GM23338 (cell line): ENCODE data around the gene PYGB. TPM values are rescaled to one million over a fixed set of nuclear protein-coding genes. Genes with fewer than 3 reads are reported as not detected.

Experiments used
- ATAC-seq: fragments of 200-7000 bp; cut with Tn5 transposase; 3 replicates; pipeline ENCODE4 v1.9.1; 2020
- DNase-seq: peaks from one replicate; pipeline ENCODE4 v3.0.0-alpha.2; 2015; ENCODE audit warnings: low spot score
- H2AFZ ChIP-seq: fragments of 200-600 bp; sonication (generic); 2 replicates; pipeline ENCODE4 v1.8.0; 2016; ENCODE audit warnings: antibody characterized with exemption, mild to moderate bottlenecking, moderate library complexity
- H3F3A ChIP-seq: fragments of 200-600 bp; sonication (generic); replicated peaks from 2 replicates; pipeline ENCODE4 v1.8.0; 2017; ENCODE audit warnings: antibody characterized with exemption, mixed run types, low read depth
- H3K27ac ChIP-seq: fragments of 200-600 bp; sonication (generic); 2 replicates; pipeline ENCODE4 v1.6.1; 2016; ENCODE audit warnings: low read depth
- H3K27me3 ChIP-seq: fragments of 200-600 bp; sonication (generic); 2 replicates; pipeline ENCODE4 v1.8.0; 2016; ENCODE audit warnings: mild to moderate bottlenecking, mixed run types, moderate library complexity; ENCODE audit not compliant: insufficient read depth
- H3K36me3 ChIP-seq: fragments of 200-600 bp; sonication (generic); 2 replicates; pipeline ENCODE4 v1.8.0; 2016; ENCODE audit warnings: mild to moderate bottlenecking; ENCODE audit not compliant: insufficient read depth
- H3K4me1 ChIP-seq: fragments of 200-600 bp; sonication (generic); 2 replicates; pipeline ENCODE4 v1.8.0; 2016; ENCODE audit warnings: mild to moderate bottlenecking, moderate library complexity; ENCODE audit not compliant: insufficient read depth
- H3K4me2 ChIP-seq: fragments of 200-600 bp; sonication (generic); 2 replicates; pipeline ENCODE4 v1.7.1; 2017; ENCODE audit warnings: mixed run types
- H3K4me3 ChIP-seq: fragments of 200-600 bp; sonication (generic); 2 replicates; pipeline ENCODE4 v1.6.1; 2016; ENCODE audit warnings: mixed run types
- H3K79me2 ChIP-seq: fragments of 200-600 bp; sonication (generic); replicated peaks from 2 replicates; pipeline ENCODE4 v1.8.0; 2017; ENCODE audit warnings: mild to moderate bottlenecking; ENCODE audit not compliant: insufficient read depth
- H3K9me2 ChIP-seq: fragments of 200-600 bp; sonication (generic); 2 replicates; pipeline ENCODE4 v1.8.0; 2017; ENCODE audit not compliant: insufficient read depth
- H4K20me1 ChIP-seq: fragments of 200-600 bp; sonication (generic); replicated peaks from 2 replicates; pipeline ENCODE4 v1.8.0; 2017; ENCODE audit warnings: mild to moderate bottlenecking; ENCODE audit not compliant: insufficient read depth
- H3K27ac Mint-ChIP-seq: 2 replicates; pipeline ENCODE4 v1.8.0; 2020; ENCODE audit warnings: inconsistent platforms, mild to moderate bottlenecking, moderate library complexity, mixed read lengths
- H3K27me3 Mint-ChIP-seq: 3 replicates; pipeline ENCODE4 v1.8.0; 2022; ENCODE audit warnings: low read depth, mild to moderate bottlenecking, moderate library complexity, mixed read lengths, inconsistent platforms; ENCODE audit not compliant: insufficient read depth, poor library complexity
- H3K36me3 Mint-ChIP-seq: 3 replicates; pipeline ENCODE4 v1.8.0; 2021; ENCODE audit warnings: low read depth, mild to moderate bottlenecking, inconsistent platforms, moderate library complexity, mixed read lengths
- H3K4me1 Mint-ChIP-seq: 3 replicates; pipeline ENCODE4 v1.8.0; 2020; ENCODE audit warnings: mild to moderate bottlenecking, inconsistent platforms, mixed read lengths
- H3K4me3 Mint-ChIP-seq: 3 replicates; pipeline ENCODE4 v1.8.0; 2021; ENCODE audit warnings: moderate library complexity, mild to moderate bottlenecking, inconsistent platforms, mixed read lengths
- H3K9me3 Mint-ChIP-seq: 3 replicates; pipeline ENCODE4 v1.8.0; 2020; ENCODE audit warnings: moderate library complexity, mild to moderate bottlenecking, inconsistent platforms, mixed read lengths
- CREB1 ChIP-seq: fragments of 250-450 bp; sonication (Bioruptor Pico); IDR thresholded peaks from 2 replicates; pipeline ENCODE4 v1.5.0; 2020; ENCODE audit warnings: low read depth, mild to moderate bottlenecking, moderate library complexity
- EZH2phosphoT487 ChIP-seq: fragments of 200-600 bp; sonication (generic); IDR thresholded peaks from one replicate; pipeline ENCODE4 v1.8.1; 2018; ENCODE audit warnings: antibody characterized with exemption; ENCODE audit not compliant: unreplicated experiment
- JUNB ChIP-seq: IDR thresholded peaks from one replicate; pipeline ENCODE4 v1.6.1; 2016; ENCODE audit warnings: antibody characterized with exemption; ENCODE audit not compliant: unreplicated experiment
- NANOG ChIP-seq: IDR thresholded peaks from 2 replicates; pipeline ENCODE4 v1.6.1; 2016; ENCODE audit warnings: antibody characterized with exemption, borderline replicate concordance
- POLR2AphosphoS5 ChIP-seq: IDR thresholded peaks from 2 replicates; pipeline ENCODE4 v1.6.1; 2016; ENCODE audit warnings: antibody characterized with exemption, low read depth
- STAT1 ChIP-seq: IDR thresholded peaks from one replicate; pipeline ENCODE4 v1.6.1; 2016; ENCODE audit warnings: antibody characterized with exemption; ENCODE audit not compliant: unreplicated experiment
- ZNF114 ChIP-seq: fragments of 250-450 bp; sonication (Bioruptor Pico); IDR thresholded peaks from 2 replicates; pipeline ENCODE4 v1.5.0; 2020; ENCODE audit warnings: mild to moderate bottlenecking, moderate library complexity
- ZNF331 ChIP-seq: fragments of 250-450 bp; sonication (Bioruptor Pico); IDR thresholded peaks from 2 replicates; pipeline ENCODE4 v1.5.0; 2020; ENCODE audit warnings: low read depth, mild to moderate bottlenecking, moderate library complexity
- polyA plus RNA-seq: library from polyadenylated mRNA; unstranded; fragments of >200 nt; fragmentation: Nextera tagmentation; extraction: Ambion mirVana; gene quantifications from 2 replicates; pipeline ENCODE4 v1.2.1, GENCODE V29; 2016
- total RNA-seq: library from RNA; depleted of rRNA; stranded (reverse); fragments of >200 nt; shearing (Covaris generic); gene quantifications from 2 replicates; pipeline ENCODE4 v1.2.3, GENCODE V29; 2014
- TF ChIP-seq, protein P1 (sequence below): IDR thresholded peaks from 2 replicates; pipeline ENCODE4 v1.6.1; 2016; ENCODE audit warnings: antibody characterized with exemption
- TF ChIP-seq, protein P2 (sequence below), 2 experiments: fragments of 200-600 bp in 1 of 2; sonication (generic) in 1 of 2; conservative IDR thresholded peaks; 2 replicates each; pipeline versions ENCODE4 v1.5.1 to v1.6.1; 2016 to 2017; ENCODE audit warnings: antibody characterized with exemption in 2 of 2, low read depth in 2 of 2, mild to moderate bottlenecking in 2 of 2, moderate library complexity in 1 of 2
- TF ChIP-seq, protein P3 (sequence below): fragments of 250-450 bp; sonication (Bioruptor Pico); IDR thresholded peaks from 2 replicates; pipeline ENCODE4 v1.5.0; 2020; ENCODE audit warnings: mild to moderate bottlenecking, moderate library complexity

Gene PYGB
- total and polyA plus RNA-seq, 2 experiments from 2014 or later = 15.6 to 64.0 TPM

DNA sequence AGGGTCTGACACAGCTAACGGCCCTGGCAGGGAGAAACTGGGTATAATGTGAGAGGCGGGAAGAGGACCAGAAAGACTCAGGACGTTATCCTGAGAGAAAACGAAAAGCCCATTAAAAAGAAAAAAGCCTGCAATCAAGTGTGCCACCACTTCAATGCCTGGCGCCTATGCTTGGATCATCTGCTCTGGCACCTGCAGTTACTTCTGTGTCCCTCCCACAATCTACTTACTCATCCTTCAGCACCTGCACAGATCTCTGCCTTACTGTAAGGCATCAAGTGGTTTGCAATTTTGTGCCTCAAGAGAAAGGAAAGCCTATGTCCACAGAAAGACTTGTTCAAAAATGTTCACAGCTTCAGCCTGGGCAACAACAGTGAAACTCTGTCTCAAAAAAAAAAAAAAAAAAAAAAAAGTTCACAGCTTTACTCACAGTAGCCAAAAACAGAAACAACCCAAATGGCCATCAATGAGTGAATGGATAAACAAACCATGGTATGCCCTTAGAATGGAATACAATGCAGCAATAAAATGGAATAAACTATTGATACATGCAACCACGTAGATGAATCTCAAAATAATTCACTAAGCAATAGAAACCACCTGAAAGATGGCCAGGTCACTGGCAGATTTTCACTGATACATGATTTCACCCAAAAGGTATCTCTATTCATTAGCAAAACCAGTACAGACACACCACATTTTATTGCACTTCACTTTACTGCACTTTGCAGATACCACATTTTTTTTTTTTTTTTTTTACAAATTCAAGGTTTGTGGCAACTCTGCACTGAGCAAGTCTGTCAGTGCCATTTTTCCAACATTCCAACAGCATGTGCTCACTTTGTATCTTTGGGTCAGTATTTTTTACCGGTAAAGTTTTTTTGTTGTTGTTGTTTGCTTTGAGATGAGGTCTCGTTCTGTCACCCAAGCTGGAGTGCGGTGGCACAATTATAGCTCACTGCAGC lies 94.1 kb downstream of the PYGB start:
- Histone ChIP-seq H3K36me3 (no peaks in the 10 kb centered on the region), H3K27ac (no peak overlapping the region), H2AFZ (no peak overlapping the region), H3K9me2 (no peaks in the 10 kb centered on the region), H4K20me1 (peaks cover 43% of the 10 kb centered on the region), H3K4me3 (no peak overlapping the region), H3F3A (peaks cover 4% of the 10 kb centered on the region; the same call in 1 of the 2 replicates), H3K4me2 (no peak overlapping the region), H3K27me3 (no peaks in the 10 kb centered on the region), H3K4me1 (peaks cover 19% of the 10 kb centered on the region), H3K79me2 (peaks cover 100% of the 10 kb centered on the region)
- Mint-ChIP-seq H3K4me3 (no peak overlapping the region), H3K27me3 (peaks cover 2% of the 10 kb centered on the region), H3K27ac (no peak overlapping the region), H3K4me1 (peaks cover 34% of the 10 kb centered on the region), H3K36me3 (peaks cover 14% of the 10 kb centered on the region; the same call in 2 of the 3 replicates), H3K9me3 (no peaks in the 10 kb centered on the region)
- ATAC-seq (no peak), DNase-seq (peak; percentile 32)
- TF ChIP-seq, protein P1, sequence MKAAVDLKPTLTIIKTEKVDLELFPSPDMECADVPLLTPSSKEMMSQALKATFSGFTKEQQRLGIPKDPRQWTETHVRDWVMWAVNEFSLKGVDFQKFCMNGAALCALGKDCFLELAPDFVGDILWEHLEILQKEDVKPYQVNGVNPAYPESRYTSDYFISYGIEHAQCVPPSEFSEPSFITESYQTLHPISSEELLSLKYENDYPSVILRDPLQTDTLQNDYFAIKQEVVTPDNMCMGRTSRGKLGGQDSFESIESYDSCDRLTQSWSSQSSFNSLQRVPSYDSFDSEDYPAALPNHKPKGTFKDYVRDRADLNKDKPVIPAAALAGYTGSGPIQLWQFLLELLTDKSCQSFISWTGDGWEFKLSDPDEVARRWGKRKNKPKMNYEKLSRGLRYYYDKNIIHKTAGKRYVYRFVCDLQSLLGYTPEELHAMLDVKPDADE = no peak
- TF ChIP-seq ZNF331 (CRISPR knock-in tag) (no peak), STAT1 (no peak)

DNA sequence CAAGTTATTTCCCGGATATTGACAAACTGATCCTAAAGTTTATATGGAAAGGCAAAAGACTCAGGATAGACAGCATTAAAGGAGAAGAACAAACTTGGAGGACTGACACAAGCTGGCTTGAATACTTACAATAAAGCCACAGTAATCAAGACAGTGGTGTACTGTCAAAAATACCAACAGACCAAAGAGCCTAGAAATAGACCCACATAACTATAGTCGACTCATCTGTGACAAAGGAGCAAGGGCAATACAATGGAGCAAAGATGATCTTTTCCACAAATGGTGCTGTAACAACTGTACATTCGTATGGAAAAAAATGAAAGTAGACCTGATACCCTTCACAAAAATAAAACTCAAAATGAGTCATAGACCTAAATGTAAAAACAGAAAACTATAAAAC lies 96.7 kb downstream of the PYGB start:
- Mint-ChIP-seq H3K9me3 (no peaks in the 10 kb centered on the region), H3K36me3 (peaks cover 7% of the 10 kb centered on the region), H3K27me3 (peaks cover 2% of the 10 kb centered on the region), H3K27ac (no peak overlapping the region), H3K4me3 (no peak overlapping the region), H3K4me1 (peaks cover 21% of the 10 kb centered on the region)
- Histone ChIP-seq H3K79me2 (peaks cover 99% of the 10 kb centered on the region), H2AFZ (no peak overlapping the region), H3F3A (no peaks in the 10 kb centered on the region), H3K9me2 (no peaks in the 10 kb centered on the region), H3K4me1 (peaks cover 15% of the 10 kb centered on the region), H3K4me3 (no peak overlapping the region), H3K4me2 (no peak overlapping the region), H3K36me3 (no peaks in the 10 kb centered on the region), H4K20me1 (peaks cover 42% of the 10 kb centered on the region), H3K27ac (no peak overlapping the region), H3K27me3 (no peaks in the 10 kb centered on the region)
- no peak for DNase-seq
- no peak for ATAC-seq
- TF ChIP-seq EZH2phosphoT487 = no peak
- TF ChIP-seq NANOG = no peak
- TF ChIP-seq JUNB = no peak
- no peak for TF ChIP-seq STAT1
- TF ChIP-seq, protein P2, sequence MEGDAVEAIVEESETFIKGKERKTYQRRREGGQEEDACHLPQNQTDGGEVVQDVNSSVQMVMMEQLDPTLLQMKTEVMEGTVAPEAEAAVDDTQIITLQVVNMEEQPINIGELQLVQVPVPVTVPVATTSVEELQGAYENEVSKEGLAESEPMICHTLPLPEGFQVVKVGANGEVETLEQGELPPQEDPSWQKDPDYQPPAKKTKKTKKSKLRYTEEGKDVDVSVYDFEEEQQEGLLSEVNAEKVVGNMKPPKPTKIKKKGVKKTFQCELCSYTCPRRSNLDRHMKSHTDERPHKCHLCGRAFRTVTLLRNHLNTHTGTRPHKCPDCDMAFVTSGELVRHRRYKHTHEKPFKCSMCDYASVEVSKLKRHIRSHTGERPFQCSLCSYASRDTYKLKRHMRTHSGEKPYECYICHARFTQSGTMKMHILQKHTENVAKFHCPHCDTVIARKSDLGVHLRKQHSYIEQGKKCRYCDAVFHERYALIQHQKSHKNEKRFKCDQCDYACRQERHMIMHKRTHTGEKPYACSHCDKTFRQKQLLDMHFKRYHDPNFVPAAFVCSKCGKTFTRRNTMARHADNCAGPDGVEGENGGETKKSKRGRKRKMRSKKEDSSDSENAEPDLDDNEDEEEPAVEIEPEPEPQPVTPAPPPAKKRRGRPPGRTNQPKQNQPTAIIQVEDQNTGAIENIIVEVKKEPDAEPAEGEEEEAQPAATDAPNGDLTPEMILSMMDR (conservative IDR thresholded peaks at IDR 0.05; ENCODE audit: low read depth in 2 of 2) = no peak
- TF ChIP-seq POLR2AphosphoS5 = no peak
- no peak for TF ChIP-seq ZNF114 (CRISPR knock-in tag)
- TF ChIP-seq ZNF331 (CRISPR knock-in tag) = no peak
- TF ChIP-seq, protein P3, sequence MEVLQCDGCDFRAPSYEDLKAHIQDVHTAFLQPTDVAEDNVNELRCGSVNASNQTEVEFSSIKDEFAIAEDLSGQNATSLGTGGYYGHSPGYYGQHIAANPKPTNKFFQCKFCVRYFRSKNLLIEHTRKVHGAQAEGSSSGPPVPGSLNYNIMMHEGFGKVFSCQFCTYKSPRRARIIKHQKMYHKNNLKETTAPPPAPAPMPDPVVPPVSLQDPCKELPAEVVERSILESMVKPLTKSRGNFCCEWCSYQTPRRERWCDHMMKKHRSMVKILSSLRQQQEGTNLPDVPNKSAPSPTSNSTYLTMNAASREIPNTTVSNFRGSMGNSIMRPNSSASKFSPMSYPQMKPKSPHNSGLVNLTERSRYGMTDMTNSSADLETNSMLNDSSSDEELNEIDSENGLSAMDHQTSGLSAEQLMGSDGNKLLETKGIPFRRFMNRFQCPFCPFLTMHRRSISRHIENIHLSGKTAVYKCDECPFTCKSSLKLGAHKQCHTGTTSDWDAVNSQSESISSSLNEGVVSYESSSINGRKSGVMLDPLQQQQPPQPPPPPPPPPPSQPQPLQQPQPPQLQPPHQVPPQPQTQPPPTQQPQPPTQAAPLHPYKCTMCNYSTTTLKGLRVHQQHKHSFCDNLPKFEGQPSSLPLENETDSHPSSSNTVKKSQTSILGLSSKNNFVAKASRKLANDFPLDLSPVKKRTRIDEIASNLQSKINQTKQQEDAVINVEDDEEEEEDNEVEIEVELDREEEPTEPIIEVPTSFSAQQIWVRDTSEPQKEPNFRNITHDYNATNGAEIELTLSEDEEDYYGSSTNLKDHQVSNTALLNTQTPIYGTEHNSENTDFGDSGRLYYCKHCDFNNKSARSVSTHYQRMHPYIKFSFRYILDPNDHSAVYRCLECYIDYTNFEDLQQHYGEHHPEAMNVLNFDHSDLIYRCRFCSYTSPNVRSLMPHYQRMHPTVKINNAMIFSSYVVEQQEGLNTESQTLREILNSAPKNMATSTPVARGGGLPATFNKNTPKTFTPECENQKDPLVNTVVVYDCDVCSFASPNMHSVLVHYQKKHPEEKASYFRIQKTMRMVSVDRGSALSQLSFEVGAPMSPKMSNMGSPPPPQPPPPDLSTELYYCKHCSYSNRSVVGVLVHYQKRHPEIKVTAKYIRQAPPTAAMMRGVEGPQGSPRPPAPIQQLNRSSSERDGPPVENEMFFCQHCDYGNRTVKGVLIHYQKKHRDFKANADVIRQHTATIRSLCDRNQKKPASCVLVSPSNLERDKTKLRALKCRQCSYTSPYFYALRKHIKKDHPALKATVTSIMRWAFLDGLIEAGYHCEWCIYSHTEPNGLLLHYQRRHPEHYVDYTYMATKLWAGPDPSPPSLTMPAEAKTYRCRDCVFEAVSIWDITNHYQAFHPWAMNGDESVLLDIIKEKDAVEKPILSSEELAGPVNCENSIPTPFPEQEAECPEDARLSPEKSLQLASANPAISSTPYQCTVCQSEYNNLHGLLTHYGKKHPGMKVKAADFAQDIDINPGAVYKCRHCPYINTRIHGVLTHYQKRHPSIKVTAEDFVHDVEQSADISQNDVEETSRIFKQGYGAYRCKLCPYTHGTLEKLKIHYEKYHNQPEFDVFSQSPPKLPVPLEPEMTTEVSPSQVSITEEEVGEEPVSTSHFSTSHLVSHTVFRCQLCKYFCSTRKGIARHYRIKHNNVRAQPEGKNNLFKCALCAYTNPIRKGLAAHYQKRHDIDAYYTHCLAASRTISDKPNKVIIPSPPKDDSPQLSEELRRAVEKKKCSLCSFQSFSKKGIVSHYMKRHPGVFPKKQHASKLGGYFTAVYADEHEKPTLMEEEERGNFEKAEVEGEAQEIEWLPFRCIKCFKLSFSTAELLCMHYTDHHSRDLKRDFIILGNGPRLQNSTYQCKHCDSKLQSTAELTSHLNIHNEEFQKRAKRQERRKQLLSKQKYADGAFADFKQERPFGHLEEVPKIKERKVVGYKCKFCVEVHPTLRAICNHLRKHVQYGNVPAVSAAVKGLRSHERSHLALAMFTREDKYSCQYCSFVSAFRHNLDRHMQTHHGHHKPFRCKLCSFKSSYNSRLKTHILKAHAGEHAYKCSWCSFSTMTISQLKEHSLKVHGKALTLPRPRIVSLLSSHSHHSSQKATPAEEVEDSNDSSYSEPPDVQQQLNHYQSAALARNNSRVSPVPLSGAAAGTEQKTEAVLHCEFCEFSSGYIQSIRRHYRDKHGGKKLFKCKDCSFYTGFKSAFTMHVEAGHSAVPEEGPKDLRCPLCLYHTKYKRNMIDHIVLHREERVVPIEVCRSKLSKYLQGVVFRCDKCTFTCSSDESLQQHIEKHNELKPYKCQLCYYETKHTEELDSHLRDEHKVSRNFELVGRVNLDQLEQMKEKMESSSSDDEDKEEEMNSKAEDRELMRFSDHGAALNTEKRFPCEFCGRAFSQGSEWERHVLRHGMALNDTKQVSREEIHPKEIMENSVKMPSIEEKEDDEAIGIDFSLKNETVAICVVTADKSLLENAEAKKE (CRISPR knock-in tag) = no peak
- TF ChIP-seq CREB1 (CRISPR knock-in tag) = no peak
